Measurements from ENCODE around the gene CABP7.

CABP7 gene

GRCh38 chr22:29702000-29702930, 17.5 kb upstream of the CABP7 start:
- DNase-seq (ENCODE audit: low read depth in 2 of 2): no peak

GRCh38 chr22:29702931-29703501, 16.8 kb upstream of the CABP7 start:
- no peak for DNase-seq (ENCODE audit: low read depth in 2 of 2)

- DNase-seq (ENCODE audit: low read depth in 2 of 2): no peak
Measured at GRCh38 chr22:29703569-29704195, 16.1 kb upstream of the CABP7 start.

GRCh38 chr22:29704528-29705285, 15.1 kb upstream of the CABP7 start:
- DNase-seq (ENCODE audit: low read depth in 2 of 2): no peak

- no peak for DNase-seq (ENCODE audit: low read depth in 2 of 2)
Measured at GRCh38 chr22:29705651-29706050, 14.2 kb upstream of the CABP7 start.

GRCh38 chr22:29706486-29706885, 13.3 kb upstream of the CABP7 start:
- DNase-seq (ENCODE audit: low read depth in 2 of 2): no peak

GRCh38 chr22:29707010-29707409, 12.8 kb upstream of the CABP7 start:
- no peak for DNase-seq (ENCODE audit: low read depth in 2 of 2)

- DNase-seq (ENCODE audit: low read depth in 2 of 2): no peak
Measured at GRCh38 chr22:29707471-29707870, 12.3 kb upstream of the CABP7 start.

GRCh38 chr22:29710193-29710592, 9.6 kb upstream of the CABP7 start:
- no peak for DNase-seq (ENCODE audit: low read depth in 2 of 2)

GRCh38 chr22:29710922-29711593, 8.7 kb upstream of the CABP7 start:
- no peak for DNase-seq (ENCODE audit: low read depth in 2 of 2)

- no peak for DNase-seq (ENCODE audit: low read depth in 2 of 2)
Measured at GRCh38 chr22:29712119-29712518, 7.7 kb upstream of the CABP7 start.

GRCh38 chr22:29713156-29713727, 6.6 kb upstream of the CABP7 start:
- no peak for DNase-seq (ENCODE audit: low read depth in 2 of 2)

GRCh38 chr22:29715240-29715639, 4.6 kb upstream of the CABP7 start:
- DNase-seq (ENCODE audit: low read depth in 2 of 2): no peak

- no peak for DNase-seq (ENCODE audit: low read depth in 2 of 2)
Measured at GRCh38 chr22:29715705-29716104, 4.1 kb upstream of the CABP7 start.

GRCh38 chr22:29716814-29717545, 2.8 kb upstream of the CABP7 start:
- DNase-seq (ENCODE audit: low read depth in 2 of 2): no peak

GRCh38 chr22:29717789-29718188, 2.0 kb upstream of the CABP7 start:
- no peak for DNase-seq (ENCODE audit: low read depth in 2 of 2)

- DNase-seq (ENCODE audit: low read depth in 2 of 2): no peak
Measured at GRCh38 chr22:29718949-29719898, 579 bp upstream of the CABP7 start.

GRCh38 chr22:29720811-29721323, 1.1 kb downstream of the CABP7 start:
- no peak for DNase-seq (ENCODE audit: low read depth in 2 of 2)

GRCh38 chr22:29722151-29722550, 2.3 kb downstream of the CABP7 start:
- no peak for DNase-seq (ENCODE audit: low read depth in 2 of 2)
